ENCODE results near the gene CRYBA4.

DNA sequence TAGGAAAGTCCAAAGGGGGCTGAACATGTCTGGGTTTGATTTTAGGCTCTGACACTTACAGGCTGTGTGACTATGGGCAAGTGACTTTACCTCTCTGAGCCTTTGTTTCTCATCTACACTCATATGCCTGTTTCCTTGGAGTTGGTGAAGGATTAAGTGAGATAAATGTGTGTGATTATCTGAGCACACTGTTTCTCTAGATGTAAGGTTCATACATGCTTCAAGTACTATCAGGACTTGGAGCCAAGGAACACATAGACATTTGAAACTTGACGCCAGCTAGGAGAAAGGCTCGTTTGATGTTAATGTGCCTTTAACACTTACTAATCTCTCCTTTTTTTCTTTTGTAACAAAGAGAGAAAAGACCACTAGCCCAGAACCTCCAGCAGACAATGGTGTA, 13.6 kb upstream of the CRYBA4 start:
- no peak for TF ChIP-seq CTCF (IDR thresholded peaks at IDR 0.05 in 4 of 5, conservative IDR thresholded peaks at IDR 0.05 in 1 of 5)
- TF ChIP-seq POLR2A (IDR thresholded peaks at IDR 0.05): no peak
